HL-60 (cell line): ENCODE data around the gene BBS4.
"Not testable (repeated sequence)": the region's sequence is repeated elsewhere in the genome, so short reads cannot be mapped to it uniquely, and the experiment has no call there.

Experiments used
- DNase-seq, 2 experiments: peaks; one replicate each; pipeline ENCODE4 v3.0.0-alpha.2; 2010 to 2020; ENCODE audit warnings: low read depth in 1 of 2, low spot score in 1 of 2
- H3K27ac ChIP-seq: fragments of 250-450 bp; sonication (Bioruptor Pico); replicated peaks from 2 replicates; pipeline ENCODE4 v1.5.1; 2020; ENCODE audit warnings: mild to moderate bottlenecking, moderate library complexity
- H3K27me3 ChIP-seq: fragments of 250-450 bp; sonication (Bioruptor Pico); 2 replicates; pipeline ENCODE4 v1.5.1; 2021; ENCODE audit warnings: mild to moderate bottlenecking, moderate library complexity; ENCODE audit not compliant: insufficient read depth, poor library complexity, severe bottlenecking
- H3K4me3 ChIP-seq: replicated peaks from 2 replicates; pipeline ENCODE4 v1.5.1; 2011; ENCODE audit warnings: mild to moderate bottlenecking, control low read depth, low read length; ENCODE audit not compliant: insufficient read depth
- GABPA ChIP-seq: IDR thresholded peaks from 2 replicates; pipeline ENCODE4 v1.6.1; 2012; ENCODE audit warnings: low read depth
- POLR2AphosphoS5 ChIP-seq: IDR thresholded peaks from 2 replicates; pipeline ENCODE4 v1.6.1; 2012; ENCODE audit warnings: low read depth
- SPI1 ChIP-seq: IDR thresholded peaks from 2 replicates; pipeline ENCODE4 v1.6.1; 2012; ENCODE audit warnings: low read depth, mild to moderate bottlenecking, borderline replicate concordance
- TF ChIP-seq, protein P1 (sequence below): IDR thresholded peaks from one replicate; pipeline ENCODE4 v1.5.1; 2011; ENCODE audit warnings: low read length, control low read depth, inconsistent platforms; ENCODE audit not compliant: insufficient read depth
- TF ChIP-seq, protein P2 (sequence below): IDR thresholded peaks from 2 replicates; pipeline ENCODE4 v1.6.1; 2012; ENCODE audit warnings: low read depth; ENCODE audit not compliant: insufficient replicate concordance

Gene BBS4

DNA sequence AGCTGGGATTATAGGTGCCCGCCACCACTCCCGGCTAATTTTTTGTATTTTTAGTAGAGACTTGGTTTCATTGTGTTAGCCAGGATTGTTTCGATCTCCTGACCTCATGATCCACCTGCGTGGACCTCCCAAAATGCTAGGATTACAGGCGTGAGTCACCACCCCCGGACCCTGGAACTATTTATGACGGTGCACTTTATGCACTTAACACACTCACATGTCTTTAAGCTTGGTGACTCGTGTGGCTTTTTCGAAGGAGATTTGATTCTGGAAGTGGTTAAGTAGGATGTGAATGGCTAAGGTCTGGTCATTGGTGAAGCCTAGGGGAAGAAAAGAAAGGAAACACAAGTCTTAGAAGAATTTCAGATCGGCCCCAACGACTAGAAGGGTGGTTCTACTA, 20.3 kb downstream of the BBS4 start:
- Histone ChIP-seq H3K27me3 (no peaks in the 10 kb centered on the region), H3K4me3 (no peak overlapping the region), H3K27ac (no peak overlapping the region)
- DNase-seq, result no peak
- no peak for TF ChIP-seq SPI1
- TF ChIP-seq, protein P1, sequence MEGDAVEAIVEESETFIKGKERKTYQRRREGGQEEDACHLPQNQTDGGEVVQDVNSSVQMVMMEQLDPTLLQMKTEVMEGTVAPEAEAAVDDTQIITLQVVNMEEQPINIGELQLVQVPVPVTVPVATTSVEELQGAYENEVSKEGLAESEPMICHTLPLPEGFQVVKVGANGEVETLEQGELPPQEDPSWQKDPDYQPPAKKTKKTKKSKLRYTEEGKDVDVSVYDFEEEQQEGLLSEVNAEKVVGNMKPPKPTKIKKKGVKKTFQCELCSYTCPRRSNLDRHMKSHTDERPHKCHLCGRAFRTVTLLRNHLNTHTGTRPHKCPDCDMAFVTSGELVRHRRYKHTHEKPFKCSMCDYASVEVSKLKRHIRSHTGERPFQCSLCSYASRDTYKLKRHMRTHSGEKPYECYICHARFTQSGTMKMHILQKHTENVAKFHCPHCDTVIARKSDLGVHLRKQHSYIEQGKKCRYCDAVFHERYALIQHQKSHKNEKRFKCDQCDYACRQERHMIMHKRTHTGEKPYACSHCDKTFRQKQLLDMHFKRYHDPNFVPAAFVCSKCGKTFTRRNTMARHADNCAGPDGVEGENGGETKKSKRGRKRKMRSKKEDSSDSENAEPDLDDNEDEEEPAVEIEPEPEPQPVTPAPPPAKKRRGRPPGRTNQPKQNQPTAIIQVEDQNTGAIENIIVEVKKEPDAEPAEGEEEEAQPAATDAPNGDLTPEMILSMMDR, result no peak
- no peak for TF ChIP-seq GABPA
- TF ChIP-seq, protein P2, sequence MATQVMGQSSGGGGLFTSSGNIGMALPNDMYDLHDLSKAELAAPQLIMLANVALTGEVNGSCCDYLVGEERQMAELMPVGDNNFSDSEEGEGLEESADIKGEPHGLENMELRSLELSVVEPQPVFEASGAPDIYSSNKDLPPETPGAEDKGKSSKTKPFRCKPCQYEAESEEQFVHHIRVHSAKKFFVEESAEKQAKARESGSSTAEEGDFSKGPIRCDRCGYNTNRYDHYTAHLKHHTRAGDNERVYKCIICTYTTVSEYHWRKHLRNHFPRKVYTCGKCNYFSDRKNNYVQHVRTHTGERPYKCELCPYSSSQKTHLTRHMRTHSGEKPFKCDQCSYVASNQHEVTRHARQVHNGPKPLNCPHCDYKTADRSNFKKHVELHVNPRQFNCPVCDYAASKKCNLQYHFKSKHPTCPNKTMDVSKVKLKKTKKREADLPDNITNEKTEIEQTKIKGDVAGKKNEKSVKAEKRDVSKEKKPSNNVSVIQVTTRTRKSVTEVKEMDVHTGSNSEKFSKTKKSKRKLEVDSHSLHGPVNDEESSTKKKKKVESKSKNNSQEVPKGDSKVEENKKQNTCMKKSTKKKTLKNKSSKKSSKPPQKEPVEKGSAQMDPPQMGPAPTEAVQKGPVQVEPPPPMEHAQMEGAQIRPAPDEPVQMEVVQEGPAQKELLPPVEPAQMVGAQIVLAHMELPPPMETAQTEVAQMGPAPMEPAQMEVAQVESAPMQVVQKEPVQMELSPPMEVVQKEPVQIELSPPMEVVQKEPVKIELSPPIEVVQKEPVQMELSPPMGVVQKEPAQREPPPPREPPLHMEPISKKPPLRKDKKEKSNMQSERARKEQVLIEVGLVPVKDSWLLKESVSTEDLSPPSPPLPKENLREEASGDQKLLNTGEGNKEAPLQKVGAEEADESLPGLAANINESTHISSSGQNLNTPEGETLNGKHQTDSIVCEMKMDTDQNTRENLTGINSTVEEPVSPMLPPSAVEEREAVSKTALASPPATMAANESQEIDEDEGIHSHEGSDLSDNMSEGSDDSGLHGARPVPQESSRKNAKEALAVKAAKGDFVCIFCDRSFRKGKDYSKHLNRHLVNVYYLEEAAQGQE, result no peak
- no peak for TF ChIP-seq POLR2AphosphoS5

DNA sequence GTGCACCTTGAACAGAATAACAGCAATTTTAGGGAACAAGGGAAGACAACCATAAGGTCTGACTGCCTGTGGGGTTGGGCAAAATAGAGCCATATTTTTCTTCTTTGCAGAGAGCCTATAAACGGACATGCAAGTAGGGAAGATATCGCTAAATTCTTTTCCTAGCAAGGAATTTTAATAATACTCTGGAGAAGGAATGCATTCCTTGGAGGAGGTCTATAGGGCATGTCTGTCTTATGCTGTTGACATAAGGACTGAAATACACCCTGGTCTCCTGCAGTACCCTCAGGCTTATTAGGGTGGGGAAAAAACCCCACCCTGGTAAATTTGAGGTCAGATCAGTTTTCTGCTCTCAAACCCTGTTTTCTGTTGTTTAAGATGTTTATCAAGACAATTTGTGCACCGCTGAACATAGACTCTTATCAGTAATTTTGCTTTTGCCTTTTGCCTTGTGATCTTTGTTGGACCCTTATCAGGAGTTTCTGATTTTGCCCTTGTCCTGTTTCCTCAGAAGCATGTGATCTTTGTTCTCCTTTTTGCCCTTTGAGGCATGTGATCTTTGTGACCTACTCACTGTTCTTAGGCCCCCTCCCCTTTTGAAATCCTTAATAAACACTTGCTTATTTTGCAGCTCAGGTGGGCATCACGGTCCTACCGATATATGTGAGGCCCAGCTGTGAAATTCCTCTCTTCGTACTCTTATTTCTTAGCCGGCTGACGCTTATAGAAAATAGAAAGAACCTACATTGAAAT, 22.7 kb downstream of the BBS4 start:
- H3K4me3 ChIP-seq, H3K27ac ChIP-seq, H3K27me3 ChIP-seq: not testable (repeated sequence)
- peak in 1 of 2 experiments; percentile 2 for DNase-seq

DNA sequence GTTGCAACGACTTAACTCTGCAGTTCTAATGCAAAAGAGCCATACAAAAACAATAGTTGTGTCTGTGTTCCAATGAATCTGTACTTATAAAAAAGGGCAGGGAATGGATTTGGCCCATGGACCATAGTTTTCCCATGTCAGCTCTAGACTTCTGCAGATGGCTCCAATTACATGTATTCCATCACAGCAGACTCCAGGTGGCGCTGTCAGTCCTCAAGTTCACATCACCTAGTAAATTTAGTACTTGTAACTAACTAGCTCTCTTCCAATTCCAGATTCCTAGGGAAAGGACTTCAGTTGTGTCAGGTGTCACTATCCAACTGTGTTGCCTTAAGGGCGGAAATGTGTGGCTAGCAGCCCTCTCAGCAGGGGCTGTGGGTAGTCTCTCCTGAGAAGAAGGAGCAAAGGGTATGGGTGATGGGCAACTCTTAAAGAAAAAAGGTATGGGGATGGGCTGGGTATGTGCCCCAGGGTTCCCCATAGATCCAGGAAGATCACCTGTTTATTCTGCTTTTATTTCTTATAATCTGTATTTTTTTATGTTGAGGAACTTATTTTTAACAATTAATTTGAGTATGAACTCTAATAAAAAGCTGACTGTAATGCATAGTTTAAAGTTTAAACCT, 36.2 kb downstream of the BBS4 start:
- DNase-seq, result peak; percentile 28 to 58
- H3K27ac ChIP-seq, result no peak overlapping the region
- H3K4me3 ChIP-seq, result no peak overlapping the region
- no peaks in the 10 kb centered on the region for H3K27me3 ChIP-seq
- no peak for TF ChIP-seq POLR2AphosphoS5
- no peak for TF ChIP-seq SPI1
- TF ChIP-seq, protein P1, result peak; percentile 46

DNA sequence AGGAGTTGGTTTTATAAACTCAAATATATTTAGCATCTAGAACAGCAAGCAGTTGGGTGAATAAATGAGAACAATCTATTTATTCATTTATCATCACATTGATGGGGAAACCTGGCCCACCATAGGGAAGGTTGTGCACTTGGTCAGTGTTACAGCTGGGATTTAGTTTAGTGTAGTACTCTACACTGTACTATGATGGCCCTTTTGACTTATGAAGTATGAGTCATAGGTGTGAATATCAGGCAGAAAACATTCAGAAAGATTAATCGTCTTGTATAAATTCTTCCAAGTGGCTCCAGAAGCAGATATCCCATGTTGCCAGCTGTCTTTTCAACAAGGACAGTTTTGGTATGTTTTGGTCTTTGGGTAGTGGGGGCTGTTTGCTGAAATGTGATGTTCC, 38.0 kb downstream of the BBS4 start:
- TF ChIP-seq, protein P2, result no peak
- TF ChIP-seq GABPA, result no peak
- no peak for TF ChIP-seq SPI1
- TF ChIP-seq, protein P1, result no peak
- no peak for TF ChIP-seq POLR2AphosphoS5
- H3K27ac ChIP-seq, result no peak overlapping the region
- H3K4me3 ChIP-seq, result no peak overlapping the region
- no peaks in the 10 kb centered on the region for H3K27me3 ChIP-seq
- DNase-seq, result no peak
